Measurements from ENCODE around the gene RAB5IF. TPM values are rescaled to one million over a fixed set of nuclear protein-coding genes. Genes with fewer than 3 reads are reported as not detected.
A peak's percentile ranks its signal among the peaks of the same experiment; 100 is the strongest.

The RAB5IF gene
- total and polyA plus RNA-seq, 4 donors: 43.2 to 202 (median 104) TPM

DNA sequence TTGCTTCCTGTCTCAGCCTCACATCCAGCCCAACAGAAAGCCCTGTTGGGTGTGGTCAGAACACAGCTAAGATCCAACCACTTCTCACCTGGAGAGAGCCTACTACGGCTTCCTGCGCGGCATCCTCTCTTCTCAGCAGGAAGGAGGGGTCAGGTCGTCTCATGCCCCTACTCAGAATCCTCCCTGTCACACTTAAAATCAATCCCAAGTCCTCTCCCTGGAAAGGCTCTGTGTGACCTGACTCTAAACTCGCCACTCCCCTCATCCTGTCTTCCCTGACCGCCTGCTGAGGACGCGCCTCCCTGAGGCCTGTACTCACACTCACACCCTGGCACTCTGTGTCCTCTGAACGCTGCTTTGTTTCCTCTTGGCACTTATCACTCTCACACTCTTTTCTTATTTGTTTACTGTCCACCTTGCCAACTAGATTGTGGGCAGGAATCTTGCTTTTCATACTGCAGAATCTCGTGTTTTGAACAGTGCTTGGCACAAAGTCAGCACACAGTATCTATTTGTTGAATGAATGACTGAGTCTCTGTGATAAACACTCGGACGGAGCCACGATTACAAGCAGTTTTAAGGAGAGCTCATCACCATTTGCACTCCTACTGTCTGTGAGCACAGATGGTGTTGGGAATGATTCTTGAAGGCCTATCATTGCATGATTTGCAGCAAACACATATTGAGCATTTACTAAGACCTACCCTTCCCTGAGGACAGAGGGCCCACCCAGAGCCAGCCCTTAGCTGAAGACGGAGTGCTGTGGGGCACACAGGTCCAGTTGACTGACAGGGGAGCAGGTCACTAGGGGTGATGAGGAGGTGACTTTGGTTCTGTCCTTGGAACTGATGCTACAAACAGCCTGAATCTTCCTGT lies 18.7 kb downstream of the RAB5IF start:
- DNase-seq: peak in 1 of 3 donors; percentile 12
- H3K4me3 ChIP-seq: no peak overlapping the region
- H3K4me1 ChIP-seq (ENCODE audit: control insufficient read depth in 5 of 5, insufficient read depth in 5 of 5, low read length in 5 of 5): peaks cover 0 to 3% (median 0%) of the 10 kb centered on the region in 5 donors
- H3K27me3 ChIP-seq (ENCODE audit: control insufficient read depth in 3 of 3, insufficient read depth in 3 of 3, low read length in 2 of 3): no peaks in the 10 kb centered on the region
- H3K9ac ChIP-seq (ENCODE audit: insufficient read depth in 1 of 2, low read length in 2 of 2): peak overlapping the region in 1 of 2 donors; percentile 7
- WGBS, 2 donors: 47 to 63% methylated on average over 14 of the region's 14 CpGs
- H3K27ac ChIP-seq (ENCODE audit: low read depth in 1 of 2, low read length in 1 of 2): no peak overlapping the region
- TF ChIP-seq, protein P1, sequence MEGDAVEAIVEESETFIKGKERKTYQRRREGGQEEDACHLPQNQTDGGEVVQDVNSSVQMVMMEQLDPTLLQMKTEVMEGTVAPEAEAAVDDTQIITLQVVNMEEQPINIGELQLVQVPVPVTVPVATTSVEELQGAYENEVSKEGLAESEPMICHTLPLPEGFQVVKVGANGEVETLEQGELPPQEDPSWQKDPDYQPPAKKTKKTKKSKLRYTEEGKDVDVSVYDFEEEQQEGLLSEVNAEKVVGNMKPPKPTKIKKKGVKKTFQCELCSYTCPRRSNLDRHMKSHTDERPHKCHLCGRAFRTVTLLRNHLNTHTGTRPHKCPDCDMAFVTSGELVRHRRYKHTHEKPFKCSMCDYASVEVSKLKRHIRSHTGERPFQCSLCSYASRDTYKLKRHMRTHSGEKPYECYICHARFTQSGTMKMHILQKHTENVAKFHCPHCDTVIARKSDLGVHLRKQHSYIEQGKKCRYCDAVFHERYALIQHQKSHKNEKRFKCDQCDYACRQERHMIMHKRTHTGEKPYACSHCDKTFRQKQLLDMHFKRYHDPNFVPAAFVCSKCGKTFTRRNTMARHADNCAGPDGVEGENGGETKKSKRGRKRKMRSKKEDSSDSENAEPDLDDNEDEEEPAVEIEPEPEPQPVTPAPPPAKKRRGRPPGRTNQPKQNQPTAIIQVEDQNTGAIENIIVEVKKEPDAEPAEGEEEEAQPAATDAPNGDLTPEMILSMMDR (IDR thresholded peaks at IDR 0.05; ENCODE audit: control extremely low read depth, extremely low read depth): no peak
- H3K36me3 ChIP-seq (ENCODE audit: control insufficient read depth in 4 of 4, insufficient read depth in 4 of 4, low read length in 4 of 4): no peaks in the 10 kb centered on the region
- ATAC-seq (ENCODE audit: insufficient read depth, low FRiP score): no peak
- no peaks in the 10 kb centered on the region for H3K9me3 ChIP-seq (ENCODE audit: control insufficient read depth in 4 of 4, insufficient read depth in 3 of 4, low read length in 3 of 4)

DNA sequence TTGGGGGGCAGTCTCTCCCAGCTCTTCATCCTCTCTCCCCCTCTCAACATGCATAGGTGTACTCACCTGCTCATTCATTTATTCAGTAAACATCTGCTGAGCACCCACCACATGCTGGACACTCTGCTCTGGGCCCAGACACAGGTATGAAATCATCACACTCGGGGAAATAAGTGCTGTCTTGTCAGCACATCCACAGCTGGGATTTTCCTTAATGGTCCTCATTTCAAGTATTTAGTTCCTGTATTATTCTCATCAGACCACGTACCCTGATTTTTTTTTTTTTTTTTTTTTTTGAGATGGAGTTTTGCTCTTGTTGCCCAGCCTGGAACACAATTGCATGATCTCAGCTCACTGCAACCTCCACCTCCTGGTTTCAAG lies 19.4 kb downstream of the RAB5IF start:
- no peak overlapping the region for H3K27ac ChIP-seq (ENCODE audit: low read depth in 1 of 2, low read length in 1 of 2)
- no peak for DNase-seq
- TF ChIP-seq, protein P1 (IDR thresholded peaks at IDR 0.05; ENCODE audit: control extremely low read depth, extremely low read depth): no peak

GRCh38 chr20:36628076-36628475 lies 22.5 kb downstream of the RAB5IF start:
- Histone ChIP-seq H3K27me3 (ENCODE audit: control insufficient read depth in 3 of 3, insufficient read depth in 3 of 3, low read length in 2 of 3) (no peaks in the 10 kb centered on the region), H3K4me3 (no peak overlapping the region), H3K9ac (ENCODE audit: insufficient read depth in 1 of 2, low read length in 2 of 2) (no peak overlapping the region), H3K4me1 (ENCODE audit: control insufficient read depth in 5 of 5, insufficient read depth in 5 of 5, low read length in 5 of 5) (peaks cover 0 to 3% (median 0%) of the 10 kb centered on the region in 5 donors), H3K36me3 (ENCODE audit: control insufficient read depth in 4 of 4, insufficient read depth in 4 of 4, low read length in 4 of 4) (no peaks in the 10 kb centered on the region), H3K9me3 (ENCODE audit: control insufficient read depth in 4 of 4, insufficient read depth in 3 of 4, low read length in 3 of 4) (no peaks in the 10 kb centered on the region), H3K27ac (ENCODE audit: low read depth in 1 of 2, low read length in 1 of 2) (no peak overlapping the region)
- TF ChIP-seq, protein P1 (IDR thresholded peaks at IDR 0.05; ENCODE audit: control extremely low read depth, extremely low read depth): no peak
- no peak for ATAC-seq (ENCODE audit: insufficient read depth, low FRiP score)
- 85% methylated on average over 7 of the region's 7 CpGs for WGBS, 2 donors
- no peak for DNase-seq

More for the DNA sequence above, 19.4 kb downstream of the RAB5IF start:
- no peak for ATAC-seq (ENCODE audit: insufficient read depth, low FRiP score)
- Histone ChIP-seq H3K9ac (ENCODE audit: insufficient read depth in 1 of 2, low read length in 2 of 2) (no peak overlapping the region), H3K9me3 (ENCODE audit: control insufficient read depth in 4 of 4, insufficient read depth in 3 of 4, low read length in 3 of 4) (no peaks in the 10 kb centered on the region), H3K4me1 (ENCODE audit: control insufficient read depth in 5 of 5, insufficient read depth in 5 of 5, low read length in 5 of 5) (peaks cover 0 to 3% (median 0%) of the 10 kb centered on the region in 5 donors), H3K36me3 (ENCODE audit: control insufficient read depth in 4 of 4, insufficient read depth in 4 of 4, low read length in 4 of 4) (no peaks in the 10 kb centered on the region), H3K4me3 (no peak overlapping the region), H3K27me3 (ENCODE audit: control insufficient read depth in 3 of 3, insufficient read depth in 3 of 3, low read length in 2 of 3) (no peaks in the 10 kb centered on the region)
- WGBS, 2 donors: 79 to 94% methylated on average over 2 of the region's 2 CpGs
